GM12878 (cell line): ENCODE results near the gene RALGAPA2. TPM values are rescaled to one million over a fixed set of nuclear protein-coding genes. Genes with fewer than 3 reads are reported as not detected.

Source experiments
- ATAC-seq: fragments of 200-7000 bp; cut with Tn5 transposase; 3 replicates; pipeline ENCODE4 v1.9.1; 2020; ENCODE audit warnings: mild to moderate bottlenecking, moderate library complexity
- BruUV-seq: library from RNA; stranded (reverse); fragments of 400-500 nt; replicated peaks from 2 replicates; lab custom pipeline; 2021; lab: Mats Ljungman, UMichigan
- CTCF ChIA-PET: fragments of 300-600 bp; sonication (Branson Sonifier 250); formaldehyde crosslinking; extraction: SDS; loops from one replicate; lab custom pipeline; 2021; ENCODE audit warnings: inconsistent platforms; lab: Yijun Ruan, JAX
- POLR2A ChIA-PET: fragments of 350-600 bp; formaldehyde crosslinking; extraction: SDS; loops from one replicate; lab custom pipeline; 2021; ENCODE audit warnings: inconsistent platforms; lab: Charles Lee
- RAD21 ChIA-PET: fragments of 300-600 bp; sonication (Branson Sonifier 250); formaldehyde crosslinking; loops from one replicate; lab custom pipeline; 2023; ENCODE audit warnings: antibody characterized with exemption; ENCODE audit not compliant: unreplicated experiment; lab: Charles Lee
- SMC1A ChIA-PET: fragments of 300-600 bp; sonication (Branson Sonifier 250); formaldehyde crosslinking; loops from one replicate; lab custom pipeline; 2023; ENCODE audit not compliant: unreplicated experiment, uncharacterized antibody; lab: Charles Lee
- DNase-seq: peaks from one replicate; pipeline ENCODE4 v3.0.0-alpha.2; 2011; ENCODE audit warnings: low read depth, low spot score
- FAIRE-seq: peaks from 3 replicates; lab custom pipeline; 2011; peaks lifted over from hg19 to GRCh38; lab: Jason Lieb, UNC
- H2AFZ ChIP-seq: 2 replicates; pipeline ENCODE4 v1.6.0; 2011; ENCODE audit warnings: low read depth, low read length, control low read depth; ENCODE audit not compliant: control insufficient read depth
- H3K27ac ChIP-seq: 2 replicates; pipeline ENCODE4 v1.5.1; 2011; ENCODE audit warnings: control low read depth; ENCODE audit not compliant: control insufficient read depth, insufficient read depth
- H3K27me3 ChIP-seq, 2 experiments: replicated peaks in 1 of 2; 2 replicates each; pipeline versions ENCODE4 v1.6.0 to v1.6.1; 2011; ENCODE audit warnings: low read length in 1 of 2; ENCODE audit not compliant: control insufficient read depth in 2 of 2, insufficient read depth in 2 of 2
- H3K36me3 ChIP-seq, 2 experiments: 2 replicates each; pipeline ENCODE4 v1.5.1; 2011; ENCODE audit warnings: low read length in 1 of 2; ENCODE audit not compliant: control insufficient read depth in 2 of 2, insufficient read depth in 2 of 2
- H3K4me1 ChIP-seq: 2 replicates; pipeline ENCODE4 v1.6.1; 2011; ENCODE audit warnings: mild to moderate bottlenecking, low read length, moderate library complexity, mixed read lengths; ENCODE audit not compliant: control insufficient read depth, insufficient read depth
- H3K4me2 ChIP-seq: 2 replicates; pipeline ENCODE4 v1.6.0; 2011; ENCODE audit warnings: control low read depth; ENCODE audit not compliant: control insufficient read depth, insufficient read depth
- H3K4me3 ChIP-seq: fragments of 200-600 bp; sonication (generic); 2 replicates; pipeline ENCODE4 v1.5.1; 2016
- H3K79me2 ChIP-seq: 2 replicates; pipeline ENCODE4 v1.6.0; 2011; ENCODE audit warnings: low read length; ENCODE audit not compliant: control insufficient read depth, insufficient read depth
- H3K9ac ChIP-seq: 2 replicates; pipeline ENCODE4 v1.8.0; 2011; ENCODE audit warnings: low read length, control low read depth, mixed read lengths; ENCODE audit not compliant: control insufficient read depth, insufficient read depth
- H3K9me3 ChIP-seq: replicated peaks from 3 replicates; pipeline ENCODE4 v1.5.1; 2011; ENCODE audit warnings: mild to moderate bottlenecking, low read length; ENCODE audit not compliant: control insufficient read depth, insufficient read depth
- H4K20me1 ChIP-seq: 2 replicates; pipeline ENCODE4 v1.6.0; 2011; ENCODE audit not compliant: control insufficient read depth, insufficient read depth
- ATF7 ChIP-seq: fragments of 450-650 bp; IDR thresholded peaks from 2 replicates; pipeline ENCODE4 v1.6.1; 2016; ENCODE audit warnings: low read depth, mild to moderate bottlenecking
- BRCA1 ChIP-seq: IDR thresholded peaks from 2 replicates; pipeline ENCODE4 v1.6.1; 2011; ENCODE audit warnings: low read depth, low read length, improper control_type of control experiment
- CEBPB ChIP-seq, 2 experiments: fragments of 150-350 bp in 1 of 2; IDR thresholded peaks; 2 replicates each; pipeline ENCODE4 v1.6.1; 2012 to 2014; ENCODE audit warnings: low read depth in 2 of 2, low read length in 2 of 2, borderline replicate concordance in 1 of 2, inconsistent platforms in 1 of 2
- CUX1 ChIP-seq: IDR thresholded peaks from 2 replicates; pipeline ENCODE4 v1.6.1; 2012; ENCODE audit warnings: improper control_type of control experiment, low read depth, low read length; ENCODE audit not compliant: insufficient replicate concordance
- DPF2 ChIP-seq: fragments of 450-650 bp; IDR thresholded peaks from 2 replicates; pipeline ENCODE4 v1.6.1; 2017; ENCODE audit warnings: mild to moderate bottlenecking
- IRF4 ChIP-seq: IDR thresholded peaks from 2 replicates; pipeline ENCODE4 v1.6.1; 2011; ENCODE audit warnings: low read depth, low read length
- MEF2A ChIP-seq: IDR thresholded peaks from 2 replicates; pipeline ENCODE4 v1.6.1; 2011; ENCODE audit warnings: low read depth, mild to moderate bottlenecking, low read length, moderate library complexity; ENCODE audit not compliant: insufficient read depth
- NR2C1 ChIP-seq: fragments of 450-650 bp; IDR thresholded peaks from 2 replicates; pipeline ENCODE4 v1.6.1; 2017; ENCODE audit warnings: antibody characterized with exemption, mild to moderate bottlenecking, moderate library complexity
- POLR2AphosphoS5 ChIP-seq: IDR thresholded peaks from 2 replicates; pipeline ENCODE4 v1.6.1; 2011; ENCODE audit warnings: mild to moderate bottlenecking, low read length, inconsistent platforms
- RAD21 ChIP-seq: IDR thresholded peaks from 2 replicates; pipeline ENCODE4 v1.6.1; 2011; ENCODE audit warnings: mild to moderate bottlenecking, low read depth, low read length, moderate library complexity; ENCODE audit not compliant: insufficient read depth
- RBBP5 ChIP-seq: fragments of 200-600 bp; sonication (generic); conservative IDR thresholded peaks from 2 replicates; pipeline ENCODE4 v1.6.1; 2016
- RELA ChIP-seq: fragments of 450-650 bp; IDR thresholded peaks from 2 replicates; pipeline ENCODE4 v1.8.0; 2014; ENCODE audit warnings: borderline replicate concordance; ENCODE audit not compliant: partially characterized antibody
- SMAD1 ChIP-seq: fragments of 450-650 bp; IDR thresholded peaks from 2 replicates; pipeline ENCODE4 v1.6.1; 2018; ENCODE audit warnings: mild to moderate bottlenecking, low read depth; ENCODE audit not compliant: partially characterized antibody
- SRF ChIP-seq, 2 experiments: IDR thresholded peaks; 2 replicates each; pipeline ENCODE4 v1.6.1; 2011; ENCODE audit warnings: low read depth in 2 of 2, low read length in 2 of 2, mild to moderate bottlenecking in 1 of 2, moderate library complexity in 1 of 2
- TCF7 ChIP-seq: IDR thresholded peaks from 2 replicates; pipeline ENCODE4 v1.6.1; 2014; ENCODE audit warnings: antibody characterized with exemption, borderline replicate concordance
- WRNIP1 ChIP-seq: IDR thresholded peaks from 2 replicates; pipeline ENCODE4 v1.6.1; 2011; ENCODE audit warnings: low read depth, low read length, improper control_type of control experiment, borderline replicate concordance
- WGBS: methylation state at CpG from one replicate; pipeline ENCODE4 v1.1.6; 2016; ENCODE audit warnings: low lambda C conversion rate; ENCODE audit not compliant: insufficient replicate concordance, insufficient coverage; ENCODE audit errors: missing lambda C conversion rate; 5-methylcytosine and 5-hydroxymethylcytosine counted together
- in situ Hi-C: fragments of 300-500 bp; cut with MboI; formaldehyde crosslinking; loops from 9 replicates; pipeline ENCODE4 v1.14.3; 2018; ENCODE audit warnings: mixed read lengths
- intact Hi-C: fragments of 100-400 bp; cut with micrococcal nuclease; formaldehyde crosslinking; loops from one replicate; pipeline ENCODE4 v1.14.2; 2022; ENCODE audit not compliant: unreplicated experiment
- polyA plus RNA-seq, 11 experiments: library from polyadenylated mRNA; depleted of rRNA in 4 of 11; unstranded in 6 of 11; stranded (reverse) in 5 of 11; fragments of >200 nt; fragmentation: Nextera tagmentation in 4 of 11; fragmentation: Illumina TruSeq in 1 of 11; extraction: Ambion mirVana in 4 of 11; extraction: Trizol in 1 of 11; gene quantifications; 1 replicate in 1 of 11; 2 replicates in 10 of 11; pipeline versions ENCODE4 v1.2.1 to v1.2.3, GENCODE V29; 2011 to 2016; ENCODE audit warnings: inconsistent platforms in 2 of 11, missing spikeins in 2 of 11, low read depth in 1 of 11
- total RNA-seq, 4 experiments: library from RNA; depleted of rRNA in 3 of 4; stranded (reverse); fragments of >200 nt in 3 of 4; fragmentation: Illumina TruSeq in 1 of 4; extraction: Trizol in 1 of 4; gene quantifications; 2 replicates each; pipeline versions ENCODE4 v1.2.1 to v1.2.3, GENCODE V29; 2013 to 2021

Gene RALGAPA2
- total and polyA plus RNA-seq, 10 of the 15 experiments (the other 5 are each of a cell fraction or from before 2014, with no cell fraction given), result 2.9 to 29.4 (median 19.6) TPM

GRCh38 chr20:20554951-20555350 lies 157.5 kb downstream of the RALGAPA2 start:
- Histone ChIP-seq H3K36me3 (no peaks in the 10 kb centered on the region), H3K4me3 (no peak overlapping the region), H3K27me3 (no peaks in the 10 kb centered on the region), H2AFZ (no peak overlapping the region), H3K4me2 (no peak overlapping the region), H3K9me3 (no peaks in the 10 kb centered on the region), H3K79me2 (no peaks in the 10 kb centered on the region), H3K27ac (no peak overlapping the region), H3K4me1 (no peaks in the 10 kb centered on the region), H4K20me1 (no peaks in the 10 kb centered on the region), H3K9ac (no peak overlapping the region)
- TF ChIP-seq RELA (no peak), ATF7 (no peak), TCF7 (no peak), BRCA1 (no peak)
- no peak for FAIRE-seq
- in situ Hi-C loops (no loop called here), intact Hi-C loops (no loop called here)
- WGBS, result 50% methylated on average over 2 of the region's 2 CpGs
- ChIA-PET CTCF (no interaction called here), RAD21 (no interaction called here), SMC1A (interaction anchor here (0.7 kb wide), 1 partner anchor 76 kb away, joined by 3 read pairs; no protein-coding TSS in a partner anchor), POLR2A (no interaction called here)
- no peak for ATAC-seq
- no TSS peak for BruUV-seq
- DNase-seq, result no peak

GRCh38 chr20:20553541-20553940 lies 158.9 kb downstream of the RALGAPA2 start:
- ChIA-PET POLR2A (no interaction called here), SMC1A (interaction anchor here (1.6 kb wide), 1 partner anchor 9 kb away, joined by 4 read pairs; no protein-coding TSS in a partner anchor), CTCF (no interaction called here), RAD21 (no interaction called here)
- Histone ChIP-seq H2AFZ (no peak overlapping the region), H4K20me1 (no peaks in the 10 kb centered on the region), H3K4me1 (no peaks in the 10 kb centered on the region), H3K79me2 (no peaks in the 10 kb centered on the region), H3K9me3 (no peaks in the 10 kb centered on the region), H3K27ac (no peak overlapping the region), H3K4me3 (no peak overlapping the region), H3K27me3 (no peaks in the 10 kb centered on the region), H3K4me2 (no peak overlapping the region), H3K9ac (no peak overlapping the region), H3K36me3 (no peaks in the 10 kb centered on the region)
- intact Hi-C loops, result no loop called here
- ATAC-seq, result no peak
- in situ Hi-C loops, result no loop called here
- no TSS peak for BruUV-seq
- no peak for FAIRE-seq
- no peak for DNase-seq
- TF ChIP-seq NR2C1, result no peak
- TF ChIP-seq MEF2A, result no peak
- TF ChIP-seq SRF (IDR thresholded peaks at IDR 0.05; ENCODE audit: low read depth in 2 of 2, low read length in 2 of 2), result no peak
- TF ChIP-seq WRNIP1, result no peak
- no peak for TF ChIP-seq IRF4
- no peak for TF ChIP-seq DPF2
- no peak for TF ChIP-seq CEBPB (IDR thresholded peaks at IDR 0.05; ENCODE audit: borderline replicate concordance in 1 of 2, low read depth in 2 of 2, low read length in 2 of 2)
- TF ChIP-seq SMAD1, result no peak
- no peak for TF ChIP-seq RBBP5
- no peak for TF ChIP-seq RAD21
- no peak for TF ChIP-seq CUX1
- TF ChIP-seq POLR2AphosphoS5, result no peak
